PC-3 (cell line): Measurements from ENCODE around the gene C11orf86. TPM values are rescaled to one million over a fixed set of nuclear protein-coding genes. Genes with fewer than 3 reads are reported as not detected.

Experiments used
- ATAC-seq: fragments of 200-7000 bp; cut with Tn5 transposase; 2 replicates; pipeline ENCODE4 v1.9.1; 2020; ENCODE audit warnings: mild to moderate bottlenecking, moderate library complexity
- BruUV-seq: library from RNA; stranded (reverse); fragments of 400-500 nt; replicated peaks from 2 replicates; lab custom pipeline; 2021; lab: Mats Ljungman, UMichigan
- CTCF ChIA-PET: fragments of 300-600 bp; sonication (Branson Sonifier 250); formaldehyde crosslinking; loops from one replicate; lab custom pipeline; 2022; ENCODE audit warnings: antibody characterized with exemption; lab: Charles Lee
- POLR2A ChIA-PET: fragments of 300-600 bp; sonication (Branson Sonifier 250); formaldehyde crosslinking; loops from one replicate; lab custom pipeline; 2022; ENCODE audit warnings: antibody characterized with exemption; ENCODE audit not compliant: unreplicated experiment; lab: Charles Lee
- DNase-seq: peaks from one replicate; pipeline ENCODE4 v3.0.0-alpha.2; 2015
- H2AFZ ChIP-seq: fragments of 300-600 bp; sonication (generic); 2 replicates; pipeline ENCODE4 v1.6.0; 2016; ENCODE audit warnings: antibody characterized with exemption, low read length
- H3F3A ChIP-seq: fragments of 300-600 bp; sonication (generic); one replicate; pipeline ENCODE4 v1.6.0; 2017; ENCODE audit warnings: antibody characterized with exemption, low read length, control low read depth, mild to moderate bottlenecking; ENCODE audit not compliant: unreplicated experiment
- H3K27ac ChIP-seq: fragments of 300-600 bp; sonication (generic); 2 replicates; pipeline ENCODE4 v1.5.1; 2016; ENCODE audit warnings: mild to moderate bottlenecking, low read length
- H3K27me3 ChIP-seq: fragments of 300-600 bp; sonication (generic); 2 replicates; pipeline ENCODE4 v1.6.1; 2016; ENCODE audit warnings: low read length, mixed read lengths
- H3K36me3 ChIP-seq: fragments of 300-600 bp; sonication (generic); 2 replicates; pipeline ENCODE4 v1.6.1; 2016; ENCODE audit warnings: low read depth, mixed run types, low read length, mixed read lengths
- H3K4me1 ChIP-seq: fragments of 300-600 bp; sonication (generic); 2 replicates; pipeline ENCODE4 v1.5.1; 2016; ENCODE audit warnings: low read length; ENCODE audit not compliant: insufficient read depth
- H3K4me2 ChIP-seq: fragments of 300-600 bp; sonication (generic); 2 replicates; pipeline ENCODE4 v1.6.0; 2016; ENCODE audit warnings: low read length
- H3K4me3 ChIP-seq: fragments of 300-600 bp; sonication (generic); 2 replicates; pipeline ENCODE4 v1.5.1; 2016; ENCODE audit warnings: mild to moderate bottlenecking, low read length, mixed read lengths
- H3K79me2 ChIP-seq: fragments of 300-600 bp; sonication (generic); 2 replicates; pipeline ENCODE4 v1.6.1; 2017; ENCODE audit warnings: low read length, mixed read lengths
- H3K9ac ChIP-seq: fragments of 300-600 bp; sonication (generic); 2 replicates; pipeline ENCODE4 v1.6.0; 2016; ENCODE audit warnings: mild to moderate bottlenecking, low read length
- H3K9me2 ChIP-seq: fragments of 300-600 bp; sonication (generic); replicated peaks from 2 replicates; pipeline ENCODE4 v1.6.1; 2016; ENCODE audit warnings: mixed run types, low read length, mixed read lengths
- H3K9me3 ChIP-seq: fragments of 300-600 bp; sonication (generic); 2 replicates; pipeline ENCODE4 v1.6.1; 2016; ENCODE audit warnings: low read length, mixed read lengths
- H4K20me1 ChIP-seq: fragments of 300-600 bp; sonication (generic); 2 replicates; pipeline ENCODE4 v1.6.1; 2016; ENCODE audit warnings: low read length, mixed read lengths
- CTCF ChIP-seq: fragments of 300-600 bp; sonication (generic); conservative IDR thresholded peaks from 2 replicates; pipeline ENCODE4 v1.5.1; 2017; ENCODE audit warnings: antibody characterized with exemption, low read depth, mild to moderate bottlenecking, low read length
- EZH2 ChIP-seq: fragments of 300-600 bp; sonication (generic); IDR thresholded peaks from one replicate; pipeline ENCODE4 v1.6.1; 2017; ENCODE audit warnings: antibody characterized with exemption, mild to moderate bottlenecking, low read length; ENCODE audit not compliant: unreplicated experiment
- EZH2phosphoT487 ChIP-seq: fragments of 300-600 bp; sonication (generic); IDR thresholded peaks from 2 replicates; pipeline ENCODE4 v1.6.1; 2018; ENCODE audit warnings: mild to moderate bottlenecking, antibody characterized with exemption, low read length, borderline replicate concordance
- intact Hi-C: fragments of 100-400 bp; cut with micrococcal nuclease; formaldehyde crosslinking; loops from 2 replicates; pipeline ENCODE4 v1.9.0; 2023
- total RNA-seq: library from RNA; depleted of rRNA; stranded (reverse); fragments of >200 nt; gene quantifications from 2 replicates; pipeline ENCODE4 v1.2.3, GENCODE V29; 2014

The C11orf86 gene
- total RNA-seq, 1 experiment from 2014 or later = not detected

GRCh38 chr11:66976925-66977324, 1.8 kb downstream of the C11orf86 start:
- H3K79me2 ChIP-seq = no peaks in the 10 kb centered on the region
- H3K4me1 ChIP-seq = peaks cover 14% of the 10 kb centered on the region
- no peak overlapping the region for H3K27ac ChIP-seq

GRCh38 chr11:66978229-66978628, 3.1 kb downstream of the C11orf86 start:
- Histone ChIP-seq H3K4me1 (peaks cover 17% of the 10 kb centered on the region), H3K27me3 (no peaks in the 10 kb centered on the region)

More at GRCh38 chr11:66976925-66977324, 1.8 kb downstream of the C11orf86 start:
- Histone ChIP-seq H3K36me3 (no peaks in the 10 kb centered on the region), H3K27me3 (no peaks in the 10 kb centered on the region), H3K4me2 (no peak overlapping the region), H2AFZ (no peak overlapping the region), H3K4me3 (no peak overlapping the region), H3K9ac (no peak overlapping the region), H3K9me2 (no peaks in the 10 kb centered on the region), H4K20me1 (no peaks in the 10 kb centered on the region), H3K9me3 (no peaks in the 10 kb centered on the region; the same call in 1 of the 2 replicates), H3F3A (no peaks in the 10 kb centered on the region)
- TF ChIP-seq EZH2phosphoT487 (no peak), CTCF (no peak), EZH2 (no peak)
- no peak for DNase-seq
- ChIA-PET CTCF (no interaction called here), POLR2A (no interaction called here)
- no TSS peak for BruUV-seq
- intact Hi-C loops = no loop called here
- no peak for ATAC-seq

More at GRCh38 chr11:66978229-66978628, 3.1 kb downstream of the C11orf86 start:
- no peaks in the 10 kb centered on the region for H4K20me1 ChIP-seq
- H3F3A ChIP-seq = no peaks in the 10 kb centered on the region
- no peak overlapping the region for H3K27ac ChIP-seq
- H3K36me3 ChIP-seq = no peaks in the 10 kb centered on the region
- no peaks in the 10 kb centered on the region; the same call in 1 of the 2 replicates for H3K9me3 ChIP-seq
- H3K79me2 ChIP-seq = no peaks in the 10 kb centered on the region
- intact Hi-C loops = no loop called here
- ATAC-seq (no peak), DNase-seq (no peak)
- no peak overlapping the region for H3K4me2 ChIP-seq
- no TSS peak for BruUV-seq
- TF ChIP-seq EZH2phosphoT487 (no peak), EZH2 (no peak), CTCF (no peak)
- no peak overlapping the region for H3K4me3 ChIP-seq
- no peak overlapping the region for H2AFZ ChIP-seq
- POLR2A ChIA-PET = no interaction called here
- CTCF ChIA-PET = no interaction called here
- H3K9me2 ChIP-seq = no peaks in the 10 kb centered on the region
- no peak overlapping the region for H3K9ac ChIP-seq
